IMR-90 (cell line): Measurements from ENCODE around the gene FAM89B. TPM values are rescaled to one million over a fixed set of nuclear protein-coding genes. Genes with fewer than 3 reads are reported as not detected.
A peak's percentile ranks its signal among the peaks of the same experiment; 100 is the strongest.

Source experiments
- ATAC-seq: fragments of 200-7000 bp; cut with Tn5 transposase; 2 replicates; pipeline ENCODE4 v1.9.1; 2020; ENCODE audit warnings: low read depth, mild to moderate bottlenecking, moderate library complexity
- BruUV-seq: library from RNA; stranded (reverse); fragments of 400-500 nt; replicated peaks from 2 replicates; lab custom pipeline; 2021; lab: Mats Ljungman, UMichigan
- CTCF ChIA-PET: fragments of 300-600 bp; formaldehyde crosslinking; extraction: SDS; loops from one replicate; lab custom pipeline; 2021; ENCODE audit warnings: antibody characterized with exemption; lab: Yijun Ruan, JAX
- POLR2A ChIA-PET: fragments of 300-600 bp; sonication (Branson Sonifier 250); formaldehyde crosslinking; loops from one replicate; lab custom pipeline; 2022; ENCODE audit warnings: antibody characterized with exemption; ENCODE audit not compliant: unreplicated experiment; lab: Charles Lee
- DNase-seq: peaks from one replicate; pipeline ENCODE4 v3.0.0; 2013
- H2AFZ ChIP-seq: replicated peaks from 2 replicates; pipeline ENCODE3; 2013; ENCODE audit warnings: low read length, mild to moderate bottlenecking; ENCODE audit not compliant: poor library complexity
- H2AK5ac ChIP-seq: 2 replicates; pipeline ENCODE4 v1.6.1; 2013; ENCODE audit warnings: low read depth, low read length, inconsistent platforms
- H2AK9ac ChIP-seq: replicated peaks from 2 replicates; pipeline ENCODE3; 2013; ENCODE audit warnings: mild to moderate bottlenecking, low read depth, low read length, moderate library complexity; ENCODE audit not compliant: poor library complexity
- H2BK120ac ChIP-seq: 2 replicates; pipeline ENCODE4 v1.6.1; 2013; ENCODE audit warnings: low read depth, low read length, inconsistent platforms
- H2BK15ac ChIP-seq: 3 replicates; pipeline ENCODE4 v1.6.1; 2013; ENCODE audit warnings: low read depth, low read length, inconsistent platforms
- H2BK20ac ChIP-seq: 2 replicates; pipeline ENCODE4 v1.6.1; 2013; ENCODE audit warnings: low read depth, mild to moderate bottlenecking, inconsistent platforms, low read length, moderate library complexity
- H2BK5ac ChIP-seq: 2 replicates; pipeline ENCODE4 v1.6.1; 2013; ENCODE audit warnings: mild to moderate bottlenecking, low read depth, low read length, inconsistent platforms; ENCODE audit not compliant: poor library complexity, severe bottlenecking
- H3K14ac ChIP-seq: replicated peaks from 2 replicates; pipeline ENCODE4 v1.6.1; 2013; ENCODE audit warnings: low read depth, low read length, inconsistent platforms
- H3K18ac ChIP-seq: 2 replicates; pipeline ENCODE4 v1.6.1; 2013; ENCODE audit warnings: low read depth, low read length, control low read depth
- H3K23ac ChIP-seq: 2 replicates; pipeline ENCODE4 v1.6.1; 2013; ENCODE audit warnings: low read depth, low read length, inconsistent platforms
- H3K27ac ChIP-seq: 2 replicates; pipeline ENCODE4 v1.5.1; 2013; ENCODE audit warnings: mild to moderate bottlenecking, control low read depth, low read length; ENCODE audit not compliant: insufficient read depth
- H3K27me3 ChIP-seq: 2 replicates; pipeline ENCODE4 v1.6.1; 2013; ENCODE audit warnings: low read length; ENCODE audit not compliant: control insufficient read depth, insufficient read depth
- H3K36me3 ChIP-seq: 2 replicates; pipeline ENCODE4 v1.6.1; 2013; ENCODE audit warnings: low read length, mixed read lengths; ENCODE audit not compliant: control insufficient read depth, insufficient read depth
- H3K4ac ChIP-seq: 2 replicates; pipeline ENCODE4 v1.6.1; 2013; ENCODE audit warnings: low read depth, low read length, inconsistent platforms
- H3K4me1 ChIP-seq: 2 replicates; pipeline ENCODE4 v1.6.1; 2013; ENCODE audit warnings: low read length, mixed read lengths; ENCODE audit not compliant: control insufficient read depth, insufficient read depth
- H3K4me2 ChIP-seq: 2 replicates; pipeline ENCODE4 v1.6.1; 2013; ENCODE audit warnings: low read depth, mild to moderate bottlenecking, control low read depth, low read length, moderate library complexity
- H3K4me3 ChIP-seq: 2 replicates; pipeline ENCODE4 v1.5.1; 2013; ENCODE audit warnings: low read depth, mild to moderate bottlenecking, control low read depth, low read length, moderate library complexity; ENCODE audit not compliant: insufficient read depth
- H3K56ac ChIP-seq: 2 replicates; pipeline ENCODE4 v1.6.1; 2013; ENCODE audit warnings: low read length, inconsistent platforms; ENCODE audit not compliant: insufficient read depth; ENCODE audit errors: extremely low read depth
- H3K79me1 ChIP-seq, 2 experiments: 2 replicates each; pipeline ENCODE4 v1.6.1; 2013; ENCODE audit warnings: low read length in 2 of 2, inconsistent platforms in 1 of 2, low read depth in 1 of 2
- H3K9ac ChIP-seq: 2 replicates; pipeline ENCODE4 v1.6.1; 2013; ENCODE audit warnings: low read depth, low read length, control low read depth
- H3K9me1 ChIP-seq: 2 replicates; pipeline ENCODE4 v1.6.1; 2013; ENCODE audit warnings: low read length, inconsistent platforms; ENCODE audit not compliant: insufficient read depth
- H3K9me3 ChIP-seq: 2 replicates; pipeline ENCODE4 v1.6.1; 2013; ENCODE audit warnings: low read length; ENCODE audit not compliant: control insufficient read depth, insufficient read depth
- H4K20me1 ChIP-seq: 2 replicates; pipeline ENCODE4 v1.6.1; 2013; ENCODE audit warnings: low read length, inconsistent platforms; ENCODE audit not compliant: insufficient read depth
- H4K5ac ChIP-seq: 2 replicates; pipeline ENCODE4 v1.6.1; 2013; ENCODE audit warnings: mild to moderate bottlenecking, low read depth, low read length, control low read depth
- H4K8ac ChIP-seq, 2 experiments: 2 replicates each; pipeline ENCODE4 v1.6.1; 2013; ENCODE audit warnings: low read depth in 2 of 2, low read length in 2 of 2, control low read depth in 1 of 2, inconsistent platforms in 1 of 2
- H4K91ac ChIP-seq: 2 replicates; pipeline ENCODE4 v1.6.1; 2013; ENCODE audit warnings: low read depth, low read length, inconsistent platforms; ENCODE audit not compliant: insufficient read depth
- BHLHE40 ChIP-seq: fragments of 150-350 bp; IDR thresholded peaks from 2 replicates; pipeline ENCODE4 v1.6.1; 2016; ENCODE audit warnings: mild to moderate bottlenecking, low read depth, low read length
- MAZ ChIP-seq: IDR thresholded peaks from 2 replicates; pipeline ENCODE4 v1.6.1; 2012; ENCODE audit warnings: low read depth, mild to moderate bottlenecking, low read length, improper control_type of control experiment, moderate library complexity, borderline replicate concordance
- WGBS, 2 experiments: methylation state at CpG; one replicate each; pipeline versions ENCODE4 v1.1.5 to v1.1.7; 2013; ENCODE audit warnings: missing lambda C conversion rate in 2 of 2; ENCODE audit not compliant: insufficient read length in 1 of 2; ENCODE audit errors: extremely low coverage in 2 of 2; 5-methylcytosine and 5-hydroxymethylcytosine counted together
- dilution Hi-C: fragments of 300-500 bp; cut with HindIII; formaldehyde crosslinking; loops from one replicate; pipeline ENCODE4 v1.14.3; 2018; ENCODE audit warnings: low sequenced_read_pairs; ENCODE audit not compliant: unreplicated experiment
- in situ Hi-C: fragments of 300-500 bp; cut with MboI; formaldehyde crosslinking; loops from 3 replicates; pipeline ENCODE4 v1.14.3; 2019; ENCODE audit warnings: low sequenced_read_pairs, inconsistent platforms, mixed read lengths
- intact Hi-C: fragments of 100-400 bp; cut with micrococcal nuclease; formaldehyde crosslinking; loops from 2 replicates; pipeline ENCODE4 v1.10.0; 2022
- polyA plus RNA-seq, 3 experiments: library from polyadenylated mRNA; depleted of rRNA; stranded (reverse); fragments of >200 nt; gene quantifications; 2 replicates each; pipeline ENCODE4 v1.2.3, GENCODE V29; 2012; ENCODE audit warnings: low replicate concordance in 1 of 3
- total RNA-seq: library from RNA; depleted of rRNA; stranded (reverse); fragments of >200 nt; gene quantifications from 2 replicates; pipeline ENCODE4 v1.2.3, GENCODE V29; 2012

Gene FAM89B
- total and polyA plus RNA-seq, 2 of the 4 experiments (the other 2 are of a cell fraction) = 12.0 to 65.5 TPM

GRCh38 chr11:65615229-65615949, 43.1 kb downstream of the FAM89B start, which contains the start of gene PCNX3 (continued):
- peak; percentile 73; the same call in 1 of the 2 replicates for TF ChIP-seq MAZ

GRCh38 chr11:65615950-65616574, 43.7 kb downstream of the FAM89B start:
- Histone ChIP-seq H3K79me1 (peaks cover 7 to 65% of the 10 kb centered on the region in 2 experiments), H3K23ac (peak overlapping the region; percentile 41; the same call in 1 of the 2 replicates), H3K27ac (peak overlapping the region; percentile 69), H3K36me3 (peaks cover 30% of the 10 kb centered on the region; the same call in 1 of the 2 replicates), H3K9ac (peak overlapping the region; percentile 85), H2BK20ac (no peak overlapping the region), H2BK120ac (no peak overlapping the region), H3K4ac (peak overlapping the region; percentile 64), H3K4me2 (peak overlapping the region; percentile 93), H3K4me1 (peaks cover 19% of the 10 kb centered on the region), H3K9me3 (no peaks in the 10 kb centered on the region), H3K4me3 (peak overlapping the region; percentile 56), H2BK5ac (peak overlapping the region; percentile 61), H3K56ac (peak overlapping the region; percentile 73), H2AK9ac (peak overlapping the region; percentile 99), H4K8ac (peak overlapping the region in 1 of 2 experiments; percentile 75; a peak in 1 of 4 replicates), H3K18ac (no peak overlapping the region), H2BK15ac (no peak overlapping the region), H2AFZ (peak overlapping the region; percentile 91), H3K27me3 (no peaks in the 10 kb centered on the region), H4K5ac (no peak overlapping the region), H3K14ac (peak overlapping the region; percentile 68), H4K91ac (peak overlapping the region; percentile 34; the same call in 1 of the 2 replicates), H3K9me1 (0 out of 2 replicates have a peak, but pooled peaks cover 9% of the 10 kb centered on the region), H4K20me1 (peaks cover 26% of the 10 kb centered on the region), H2AK5ac (peak overlapping the region; percentile 49; the same call in 1 of the 2 replicates)
- ChIA-PET CTCF (no interaction called here), POLR2A (interaction anchor here (1.0 kb wide), 2 partner anchors 108 to 116 kb away, joined by 3 to 4 read pairs; no protein-coding TSS in a partner anchor)
- 1% methylated on average over 12 of the region's 50 CpGs; no CpG with 5 or more reads in 1 of the 2 experiments for WGBS, 2 experiments
- TF ChIP-seq MAZ (peak; percentile 27; the same call in 1 of the 2 replicates), BHLHE40 (no peak)
- no peak for DNase-seq
- in situ Hi-C loops = no loop called here
- dilution Hi-C loops = no loop called here
- BruUV-seq = no TSS peak
- intact Hi-C loops = no loop called here
- ATAC-seq = peak; percentile 16
